Effector memory CD8-positive, alpha-beta T cell (primary cell): ENCODE results near the gene METTL23.
A peak's percentile ranks its signal among the peaks of the same experiment; 100 is the strongest.

Experiments
- ATAC-seq: fragments of 150-1000 bp; cut with Tn5 transposase; replicated peaks from 2 replicates; pipeline ENCODE4 v1.10.0; 2021; ENCODE audit warnings: mild to moderate bottlenecking, moderate library complexity
- DNase-seq, 3 experiments: peaks; one replicate each; pipeline ENCODE4 v3.0.0; 2021
- H3K27ac Mint-ChIP-seq, 2 donors: one replicate each; pipeline ENCODE4 v1.8.0; 2022; ENCODE audit warnings: mild to moderate bottlenecking in 2 of 2, mixed read lengths in 2 of 2, moderate library complexity in 2 of 2
- H3K27me3 Mint-ChIP-seq, 2 donors: one replicate each; pipeline ENCODE4 v1.8.0; 2022; ENCODE audit warnings: mixed read lengths in 2 of 2
- H3K36me3 Mint-ChIP-seq: one replicate; pipeline ENCODE4 v1.8.0; 2022; ENCODE audit warnings: mild to moderate bottlenecking, moderate library complexity, mixed read lengths; ENCODE audit not compliant: insufficient read depth
- H3K4me1 Mint-ChIP-seq, 2 donors: one replicate each; pipeline ENCODE4 v1.8.0; 2022; ENCODE audit warnings: low read depth in 2 of 2, mixed read lengths in 2 of 2
- H3K4me3 Mint-ChIP-seq, 2 donors: one replicate each; pipeline ENCODE4 v1.8.0; 2022; ENCODE audit warnings: mild to moderate bottlenecking in 2 of 2, mixed read lengths in 2 of 2, moderate library complexity in 2 of 2
- H3K9me3 Mint-ChIP-seq, 2 donors: one replicate each; pipeline ENCODE4 v1.8.0; 2022; ENCODE audit warnings: mixed read lengths in 2 of 2
- total RNA-seq, 9 experiments: gene quantifications; one replicate each; lab custom pipeline; 2026; lab: John Stamatoyannopoulos, UW

The METTL23 gene, protein sequence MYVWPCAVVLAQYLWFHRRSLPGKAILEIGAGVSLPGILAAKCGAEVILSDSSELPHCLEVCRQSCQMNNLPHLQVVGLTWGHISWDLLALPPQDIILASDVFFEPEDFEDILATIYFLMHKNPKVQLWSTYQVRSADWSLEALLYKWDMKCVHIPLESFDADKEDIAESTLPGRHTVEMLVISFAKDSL
- 14.5 to 35.2 (median 25.1) reads per million in 9 experiments for total RNA-seq

DNA sequence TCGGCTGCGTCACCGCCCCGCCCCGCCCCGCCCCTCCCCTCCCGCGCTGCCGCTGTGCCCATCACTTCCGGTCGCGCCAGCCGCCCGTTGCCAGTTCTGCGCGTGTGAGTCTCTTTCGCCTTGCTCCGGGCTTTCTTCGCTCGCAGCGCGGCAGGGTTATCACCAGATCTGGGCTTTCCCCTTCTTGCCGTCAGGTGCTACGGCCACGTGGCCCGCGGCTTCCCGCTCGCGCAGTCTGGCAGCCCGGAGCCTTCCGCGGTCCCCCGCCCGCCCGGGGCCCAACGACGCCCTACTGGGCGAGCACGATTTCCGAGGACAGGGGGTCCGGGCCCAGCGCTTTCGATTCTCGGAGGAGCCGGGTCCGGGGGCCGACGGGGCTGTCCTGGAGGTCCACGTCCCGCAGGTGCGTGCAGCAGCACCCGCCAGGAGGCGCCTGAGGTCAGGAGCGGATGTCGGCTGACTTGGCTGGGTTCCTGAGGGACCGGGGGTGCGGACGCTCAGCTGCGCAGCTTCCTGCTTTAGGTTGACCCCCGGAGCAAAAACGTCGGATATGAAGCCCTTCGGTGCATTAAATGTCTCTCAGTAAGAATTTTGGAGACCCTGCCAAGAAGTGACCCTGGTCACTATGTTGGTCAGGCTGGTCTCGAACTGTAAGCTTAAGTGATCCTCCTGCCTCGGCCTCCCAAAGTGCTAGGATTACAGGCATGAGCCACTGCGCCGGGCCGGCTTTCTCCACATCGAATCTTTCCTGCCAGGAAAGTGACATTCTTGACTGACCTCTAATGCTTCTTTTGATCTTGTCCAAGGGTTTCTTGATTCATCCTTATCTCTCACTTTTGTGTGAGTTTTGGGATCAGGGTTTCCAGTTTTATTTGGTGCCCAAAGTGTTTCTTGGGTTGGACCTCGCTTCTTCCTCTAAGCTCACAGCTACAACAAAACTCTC is at the start of gene METTL23:
TSS of gene METTL23 (plus strand) at position 64 of the 943 bp plus-strand sequence. CDS start 2,872 bp downstream, outside the sequence.
- ATAC-seq, result peak; percentile 71
- no peaks in the 10 kb centered on the region for H3K9me3 Mint-ChIP-seq
- peaks cover 96% of the 10 kb centered on the region for H3K36me3 Mint-ChIP-seq
- H3K27me3 Mint-ChIP-seq, result no peaks in the 10 kb centered on the region
- peak within 1 kb of the TSS; percentile 99 to 100 for H3K27ac Mint-ChIP-seq
- peaks cover 29 to 36% of the 10 kb centered on the region in 2 donors for H3K4me1 Mint-ChIP-seq
- DNase-seq, result peak; percentile 90
- H3K4me3 Mint-ChIP-seq, result peak within 1 kb of the TSS; percentile 98 to 99

- ATAC-seq (no peak), DNase-seq (no peak)
- Mint-ChIP-seq H3K36me3 (peaks cover 4% of the 10 kb centered on the region), H3K4me3 (no peak overlapping the region), H3K4me1 (peaks cover 17 to 23% of the 10 kb centered on the region in 2 donors), H3K27me3 (no peaks in the 10 kb centered on the region), H3K27ac (no peak overlapping the region), H3K9me3 (no peaks in the 10 kb centered on the region)
These were observed 49.2 kb upstream of the METTL23 start for GRCh38 chr17:76677406-76677805.

- peak; percentile 87 for ATAC-seq
- Mint-ChIP-seq H3K9me3 (no peaks in the 10 kb centered on the region), H3K4me1 (peaks cover 19 to 23% of the 10 kb centered on the region in 2 donors)
These were observed 48.3 kb upstream of the METTL23 start for GRCh38 chr17:76678330-76678729.

GRCh38 chr17:76679239-76679638 is 47.4 kb upstream of the METTL23 start:
- ATAC-seq, result no peak
- H3K4me1 Mint-ChIP-seq, result peaks cover 21 to 23% of the 10 kb centered on the region in 2 donors
- DNase-seq, result no peak
- H3K27ac Mint-ChIP-seq, result no peak overlapping the region
- peaks cover 2% of the 10 kb centered on the region for H3K36me3 Mint-ChIP-seq
- H3K27me3 Mint-ChIP-seq, result no peaks in the 10 kb centered on the region
- no peak overlapping the region for H3K4me3 Mint-ChIP-seq
- H3K9me3 Mint-ChIP-seq, result no peaks in the 10 kb centered on the region

More at GRCh38 chr17:76678330-76678729, 48.3 kb upstream of the METTL23 start:
- Mint-ChIP-seq H3K27me3 (no peaks in the 10 kb centered on the region), H3K4me3 (no peak overlapping the region), H3K36me3 (peaks cover 2% of the 10 kb centered on the region), H3K27ac (no peak overlapping the region)
- peak; percentile 48 to 52 (median 49) for DNase-seq

- Mint-ChIP-seq H3K27ac (peak overlapping the region; percentile 18 to 75), H3K4me3 (peak overlapping the region; percentile 59 to 75), H3K4me1 (peaks cover 21 to 23% of the 10 kb centered on the region in 2 donors), H3K36me3 (peaks cover 4% of the 10 kb centered on the region), H3K27me3 (no peaks in the 10 kb centered on the region), H3K9me3 (no peaks in the 10 kb centered on the region)
- ATAC-seq, result peak; percentile 59
- DNase-seq, result peak; percentile 72 to 80 (median 74)
These were observed 45.2 kb upstream of the METTL23 start for GRCh38 chr17:76681222-76682137.

GRCh38 chr17:76682296-76682695 is 44.3 kb upstream of the METTL23 start:
- H3K9me3 Mint-ChIP-seq, result no peaks in the 10 kb centered on the region
- peaks cover 21 to 23% of the 10 kb centered on the region in 2 donors for H3K4me1 Mint-ChIP-seq
- DNase-seq, result no peak
- peak overlapping the region; percentile 59 to 75 for H3K4me3 Mint-ChIP-seq
- peaks cover 4% of the 10 kb centered on the region for H3K36me3 Mint-ChIP-seq
- ATAC-seq, result no peak
- H3K27ac Mint-ChIP-seq, result peak overlapping the region; percentile 18 to 75
- H3K27me3 Mint-ChIP-seq, result no peaks in the 10 kb centered on the region

DNA sequence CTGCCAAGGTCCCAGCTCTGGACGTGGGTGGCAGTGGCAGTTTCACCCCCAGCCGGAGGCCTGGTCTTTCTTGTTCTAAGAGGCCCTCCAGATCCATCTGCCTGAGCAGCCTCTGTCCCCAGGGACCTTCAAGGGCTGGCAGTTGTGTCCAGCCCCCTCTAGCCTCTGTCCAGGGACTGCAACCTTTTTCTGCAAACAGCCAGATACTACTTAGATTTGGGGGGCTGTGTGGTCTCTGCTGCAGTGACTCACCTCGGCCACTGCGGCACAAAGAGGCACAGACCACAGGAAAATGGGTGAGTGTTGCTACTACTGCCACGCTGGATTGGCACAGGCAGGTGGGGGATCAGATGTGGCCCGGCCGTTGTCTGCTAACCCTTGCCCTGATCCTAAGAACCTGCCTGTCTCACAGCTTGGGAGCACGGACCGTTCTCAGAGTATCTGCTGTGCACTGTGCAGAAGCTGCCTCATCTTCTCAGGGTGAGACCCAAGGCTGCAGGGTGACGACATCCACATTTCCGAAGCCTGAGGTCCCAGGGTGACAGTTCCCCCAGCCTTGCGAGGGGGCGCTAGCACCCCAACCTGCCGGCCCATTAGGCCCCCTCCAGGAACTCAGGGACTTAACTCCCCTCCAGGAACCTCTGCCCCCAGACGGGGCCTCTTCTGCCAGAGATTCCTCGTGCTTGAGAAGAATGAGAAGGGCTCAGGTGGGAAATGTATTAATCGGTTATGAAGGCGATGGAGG is 43.5 kb upstream of the METTL23 start:
- H3K36me3 Mint-ChIP-seq, result peaks cover 4% of the 10 kb centered on the region
- H3K27me3 Mint-ChIP-seq, result no peaks in the 10 kb centered on the region
- H3K9me3 Mint-ChIP-seq, result no peaks in the 10 kb centered on the region

DNA sequence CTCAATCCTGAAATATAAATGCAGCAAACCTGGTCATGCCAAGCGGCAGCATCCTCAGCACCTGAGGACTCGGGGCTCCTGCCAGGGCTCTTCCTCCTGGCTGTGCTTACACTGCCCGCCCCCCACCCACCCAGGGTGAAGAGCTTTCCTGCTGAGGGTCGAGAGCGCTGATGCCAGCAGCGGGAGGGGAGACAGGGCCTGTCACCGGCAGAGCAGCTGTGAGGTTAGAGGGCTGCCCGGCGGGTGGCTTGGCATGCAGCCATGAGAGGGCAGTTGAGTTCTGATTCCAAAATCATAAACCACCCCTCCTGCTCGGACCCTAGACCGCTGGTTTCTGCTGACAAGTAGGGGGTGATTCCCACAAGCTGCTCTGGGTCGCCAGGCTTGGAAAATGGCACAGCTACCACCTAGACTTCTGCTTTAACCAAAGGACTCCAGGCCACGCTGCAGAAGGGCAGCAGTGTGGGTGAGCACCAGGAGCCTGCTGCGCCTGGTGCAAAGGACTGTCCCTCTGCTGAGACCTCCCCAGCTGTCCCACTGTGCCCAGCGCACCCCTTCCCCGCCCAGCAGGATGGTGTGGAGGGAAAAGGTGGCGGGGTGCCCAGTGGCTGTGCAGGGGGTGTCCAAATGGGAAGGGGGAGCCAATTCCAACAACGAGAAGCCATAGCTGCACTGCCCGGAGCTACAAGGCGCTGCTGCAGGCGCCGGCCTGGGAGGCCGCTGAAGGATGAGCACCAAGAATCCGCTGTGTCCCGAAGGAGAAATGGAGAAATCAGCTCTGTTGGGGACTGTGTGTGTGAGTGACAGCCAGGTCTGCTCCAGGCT is 42.5 kb upstream of the METTL23 start:
- Mint-ChIP-seq H3K4me3 (no peak overlapping the region), H3K27me3 (no peaks in the 10 kb centered on the region), H3K4me1 (peaks cover 21 to 23% of the 10 kb centered on the region in 2 donors), H3K36me3 (peaks cover 4% of the 10 kb centered on the region), H3K9me3 (no peaks in the 10 kb centered on the region), H3K27ac (peak overlapping the region in 1 of 2 donors; percentile 19)
- DNase-seq (no peak), ATAC-seq (no peak)

More for the DNA sequence above, 43.5 kb upstream of the METTL23 start:
- Mint-ChIP-seq H3K4me3 (peak overlapping the region; percentile 59 to 75), H3K4me1 (peaks cover 21 to 23% of the 10 kb centered on the region in 2 donors), H3K27ac (peak overlapping the region; percentile 18 to 75)
- DNase-seq (no peak), ATAC-seq (no peak)

GRCh38 chr17:76684756-76685155 is 41.9 kb upstream of the METTL23 start:
- DNase-seq (no peak), ATAC-seq (no peak)
- H3K4me3 Mint-ChIP-seq, result no peak overlapping the region
- no peak overlapping the region for H3K27ac Mint-ChIP-seq
- peaks cover 4% of the 10 kb centered on the region for H3K36me3 Mint-ChIP-seq
- H3K9me3 Mint-ChIP-seq, result no peaks in the 10 kb centered on the region
- H3K4me1 Mint-ChIP-seq, result peaks cover 21 to 23% of the 10 kb centered on the region in 2 donors
- no peaks in the 10 kb centered on the region for H3K27me3 Mint-ChIP-seq

- H3K4me1 Mint-ChIP-seq, result peaks cover 21 to 23% of the 10 kb centered on the region in 2 donors
- no peak overlapping the region for H3K27ac Mint-ChIP-seq
- ATAC-seq (no peak), DNase-seq (no peak)
- peak overlapping the region in 1 of 2 donors; percentile 24 for H3K4me3 Mint-ChIP-seq
- peaks cover 4% of the 10 kb centered on the region for H3K36me3 Mint-ChIP-seq
- no peaks in the 10 kb centered on the region for H3K9me3 Mint-ChIP-seq
- H3K27me3 Mint-ChIP-seq, result no peaks in the 10 kb centered on the region
These were observed 41.3 kb upstream of the METTL23 start for GRCh38 chr17:76685366-76685765.

GRCh38 chr17:76685846-76686245 is 40.8 kb upstream of the METTL23 start:
- peaks cover 7% of the 10 kb centered on the region for H3K36me3 Mint-ChIP-seq
- H3K9me3 Mint-ChIP-seq, result no peaks in the 10 kb centered on the region
- ATAC-seq, result no peak
- H3K4me3 Mint-ChIP-seq, result no peak overlapping the region
- H3K27ac Mint-ChIP-seq, result no peak overlapping the region
- H3K4me1 Mint-ChIP-seq, result peaks cover 19 to 21% of the 10 kb centered on the region in 2 donors
- DNase-seq, result no peak
- no peaks in the 10 kb centered on the region for H3K27me3 Mint-ChIP-seq
